Measurements from ENCODE around the gene SHD. TPM values are rescaled to one million over a fixed set of nuclear protein-coding genes. Genes with fewer than 3 reads are reported as not detected.

SHD gene
- total and polyA plus RNA-seq, 2 of the 13 experiments (the other 11 are each of a cell fraction or from before 2014, with no cell fraction given): 0.11 to 0.20 TPM

GRCh38 chr19:4297901-4298809 lies 19.1 kb downstream of the SHD start (continued):
- no peak for TF ChIP-seq ZNF547 (CRISPR knock-in tag; IDR thresholded peaks at IDR 0.05)
- TF ChIP-seq MAX (IDR thresholded peaks at IDR 0.05): 0 out of 2 replicates have a peak, but pooled peaks have one; percentile 9
- 0 out of 2 replicates have a peak, but pooled peaks have one; percentile 15 for TF ChIP-seq SP2 (CRISPR knock-in tag; IDR thresholded peaks at IDR 0.05)
- TF ChIP-seq ZNF12 (CRISPR knock-in tag; IDR thresholded peaks at IDR 0.05): no peak
- TF ChIP-seq, protein P1, sequence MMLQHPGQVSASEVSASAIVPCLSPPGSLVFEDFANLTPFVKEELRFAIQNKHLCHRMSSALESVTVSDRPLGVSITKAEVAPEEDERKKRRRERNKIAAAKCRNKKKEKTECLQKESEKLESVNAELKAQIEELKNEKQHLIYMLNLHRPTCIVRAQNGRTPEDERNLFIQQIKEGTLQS (CRISPR knock-in tag; IDR thresholded peaks at IDR 0.05): no peak
- TF ChIP-seq, protein P2, sequence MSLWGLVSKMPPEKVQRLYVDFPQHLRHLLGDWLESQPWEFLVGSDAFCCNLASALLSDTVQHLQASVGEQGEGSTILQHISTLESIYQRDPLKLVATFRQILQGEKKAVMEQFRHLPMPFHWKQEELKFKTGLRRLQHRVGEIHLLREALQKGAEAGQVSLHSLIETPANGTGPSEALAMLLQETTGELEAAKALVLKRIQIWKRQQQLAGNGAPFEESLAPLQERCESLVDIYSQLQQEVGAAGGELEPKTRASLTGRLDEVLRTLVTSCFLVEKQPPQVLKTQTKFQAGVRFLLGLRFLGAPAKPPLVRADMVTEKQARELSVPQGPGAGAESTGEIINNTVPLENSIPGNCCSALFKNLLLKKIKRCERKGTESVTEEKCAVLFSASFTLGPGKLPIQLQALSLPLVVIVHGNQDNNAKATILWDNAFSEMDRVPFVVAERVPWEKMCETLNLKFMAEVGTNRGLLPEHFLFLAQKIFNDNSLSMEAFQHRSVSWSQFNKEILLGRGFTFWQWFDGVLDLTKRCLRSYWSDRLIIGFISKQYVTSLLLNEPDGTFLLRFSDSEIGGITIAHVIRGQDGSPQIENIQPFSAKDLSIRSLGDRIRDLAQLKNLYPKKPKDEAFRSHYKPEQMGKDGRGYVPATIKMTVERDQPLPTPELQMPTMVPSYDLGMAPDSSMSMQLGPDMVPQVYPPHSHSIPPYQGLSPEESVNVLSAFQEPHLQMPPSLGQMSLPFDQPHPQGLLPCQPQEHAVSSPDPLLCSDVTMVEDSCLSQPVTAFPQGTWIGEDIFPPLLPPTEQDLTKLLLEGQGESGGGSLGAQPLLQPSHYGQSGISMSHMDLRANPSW (CRISPR knock-in tag; IDR thresholded peaks at IDR 0.05; ENCODE audit: borderline replicate concordance): no peak
- TF ChIP-seq, protein P3, sequence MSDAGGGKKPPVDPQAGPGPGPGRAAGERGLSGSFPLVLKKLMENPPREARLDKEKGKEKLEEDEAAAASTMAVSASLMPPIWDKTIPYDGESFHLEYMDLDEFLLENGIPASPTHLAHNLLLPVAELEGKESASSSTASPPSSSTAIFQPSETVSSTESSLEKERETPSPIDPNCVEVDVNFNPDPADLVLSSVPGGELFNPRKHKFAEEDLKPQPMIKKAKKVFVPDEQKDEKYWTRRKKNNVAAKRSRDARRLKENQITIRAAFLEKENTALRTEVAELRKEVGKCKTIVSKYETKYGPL (CRISPR knock-in tag; IDR thresholded peaks at IDR 0.05): no peak
- TF ChIP-seq, protein P4, sequence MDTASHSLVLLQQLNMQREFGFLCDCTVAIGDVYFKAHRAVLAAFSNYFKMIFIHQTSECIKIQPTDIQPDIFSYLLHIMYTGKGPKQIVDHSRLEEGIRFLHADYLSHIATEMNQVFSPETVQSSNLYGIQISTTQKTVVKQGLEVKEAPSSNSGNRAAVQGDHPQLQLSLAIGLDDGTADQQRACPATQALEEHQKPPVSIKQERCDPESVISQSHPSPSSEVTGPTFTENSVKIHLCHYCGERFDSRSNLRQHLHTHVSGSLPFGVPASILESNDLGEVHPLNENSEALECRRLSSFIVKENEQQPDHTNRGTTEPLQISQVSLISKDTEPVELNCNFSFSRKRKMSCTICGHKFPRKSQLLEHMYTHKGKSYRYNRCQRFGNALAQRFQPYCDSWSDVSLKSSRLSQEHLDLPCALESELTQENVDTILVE (CRISPR knock-in tag; IDR thresholded peaks at IDR 0.05): no peak
- no peak for TF ChIP-seq ZNF562 (CRISPR knock-in tag; IDR thresholded peaks at IDR 0.05; ENCODE audit: borderline replicate concordance)
- no peak for TF ChIP-seq JARID2 (CRISPR knock-in tag; IDR thresholded peaks at IDR 0.05; ENCODE audit: insufficient replicate concordance)
- TF ChIP-seq PHF21A (CRISPR knock-in tag; IDR thresholded peaks at IDR 0.05): no peak
- TF ChIP-seq HOXA3 (CRISPR knock-in tag; IDR thresholded peaks at IDR 0.05): peak; percentile 20; the same call in 1 of the 2 replicates
- TF ChIP-seq KDM2A (CRISPR knock-in tag; IDR thresholded peaks at IDR 0.05; ENCODE audit: borderline replicate concordance, low read depth): peak; percentile 22; the same call in 1 of the 2 replicates
- TF ChIP-seq NPAS2 (CRISPR knock-in tag; IDR thresholded peaks at IDR 0.05; ENCODE audit: borderline replicate concordance): no peak
- peak; percentile 61 for TF ChIP-seq TEAD3 (CRISPR knock-in tag; optimal IDR thresholded peaks at IDR 0.05; ENCODE audit: borderline replicate concordance)
- peak; percentile 24; the same call in 1 of the 2 replicates for TF ChIP-seq RXRB (CRISPR knock-in tag; IDR thresholded peaks at IDR 0.05; ENCODE audit: borderline replicate concordance)
- TF ChIP-seq NAIF1 (CRISPR knock-in tag; IDR thresholded peaks at IDR 0.05; ENCODE audit: borderline replicate concordance): no peak
- TF ChIP-seq FOXC1 (CRISPR knock-in tag; IDR thresholded peaks at IDR 0.05; ENCODE audit: borderline replicate concordance): peak; percentile 24; the same call in 1 of the 2 replicates
- TF ChIP-seq HDAC1 (CRISPR knock-in tag; IDR thresholded peaks at IDR 0.05): peak; percentile 23; the same call in 1 of the 2 replicates
- no peak for TF ChIP-seq POLR2G (IDR thresholded peaks at IDR 0.05; ENCODE audit: low read depth, low read length)
